GM21423 (cell line): ENCODE results near the gene MAP4K5.

Experiments used
- ATAC-seq: cut with Tn5 transposase; IDR thresholded peaks from one replicate; pipeline ENCODE4 v1.9.1; 2021; ENCODE audit warnings: mild to moderate bottlenecking, moderate library complexity; ENCODE audit not compliant: unreplicated experiment

MAP4K5 gene

DNA sequence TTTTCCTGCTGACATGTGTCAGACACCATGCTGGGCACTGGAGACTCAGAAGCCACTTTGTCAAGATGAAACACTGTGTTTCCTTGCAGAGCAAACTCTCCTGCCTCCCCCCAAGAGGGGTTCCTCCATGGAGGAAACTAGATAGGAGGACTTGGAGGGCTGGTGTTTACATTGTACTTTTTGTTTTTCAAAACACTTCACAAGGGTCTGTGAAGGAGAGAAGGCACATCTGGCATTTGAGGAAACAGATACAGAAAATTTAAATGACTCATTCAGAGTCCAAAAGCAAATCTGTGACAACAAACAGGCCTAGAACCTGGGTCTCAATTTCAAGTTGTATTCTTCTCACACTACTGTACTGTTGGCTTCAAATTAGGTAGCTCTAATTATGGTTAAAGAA, 128.9 kb downstream of the MAP4K5 start:
- no peak for ATAC-seq

DNA sequence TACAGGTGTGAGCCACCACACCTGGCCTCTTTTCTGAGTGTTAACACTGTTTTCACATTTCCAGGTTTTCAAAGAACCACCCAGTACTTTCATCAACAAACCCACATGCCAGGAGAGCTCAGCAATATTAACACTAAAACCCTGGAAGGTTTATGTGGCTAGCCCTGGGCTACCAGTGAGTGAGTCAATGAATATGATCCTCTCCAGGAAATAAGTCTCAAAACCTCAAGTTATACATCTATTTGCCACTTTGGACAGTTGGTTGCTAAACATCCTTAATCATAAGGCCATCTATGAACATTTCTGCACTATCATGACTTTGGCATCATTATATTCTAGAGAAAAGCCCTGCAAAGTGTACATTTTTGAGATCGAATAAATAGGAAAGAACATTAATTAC, 129.4 kb downstream of the MAP4K5 start:
- no peak for ATAC-seq

DNA sequence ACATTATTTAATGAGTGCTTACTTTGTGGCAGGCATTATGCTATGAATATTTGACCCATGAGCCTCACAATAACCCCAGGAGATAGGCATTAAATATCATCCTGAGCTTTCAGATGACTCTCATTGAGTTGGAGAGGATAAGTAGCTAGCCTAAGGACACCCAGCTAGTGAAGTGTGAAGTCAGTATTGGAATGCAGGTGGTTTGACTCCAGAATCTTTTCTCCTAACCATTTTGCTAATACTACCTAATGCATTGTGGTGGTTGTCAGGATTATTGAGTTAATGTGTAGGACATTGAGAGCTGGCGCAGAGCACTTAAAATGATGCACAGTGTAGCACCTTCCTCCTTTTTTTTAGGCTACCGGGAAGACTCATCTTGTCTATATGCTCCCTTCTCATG, 131.9 kb downstream of the MAP4K5 start:
- ATAC-seq = no peak

DNA sequence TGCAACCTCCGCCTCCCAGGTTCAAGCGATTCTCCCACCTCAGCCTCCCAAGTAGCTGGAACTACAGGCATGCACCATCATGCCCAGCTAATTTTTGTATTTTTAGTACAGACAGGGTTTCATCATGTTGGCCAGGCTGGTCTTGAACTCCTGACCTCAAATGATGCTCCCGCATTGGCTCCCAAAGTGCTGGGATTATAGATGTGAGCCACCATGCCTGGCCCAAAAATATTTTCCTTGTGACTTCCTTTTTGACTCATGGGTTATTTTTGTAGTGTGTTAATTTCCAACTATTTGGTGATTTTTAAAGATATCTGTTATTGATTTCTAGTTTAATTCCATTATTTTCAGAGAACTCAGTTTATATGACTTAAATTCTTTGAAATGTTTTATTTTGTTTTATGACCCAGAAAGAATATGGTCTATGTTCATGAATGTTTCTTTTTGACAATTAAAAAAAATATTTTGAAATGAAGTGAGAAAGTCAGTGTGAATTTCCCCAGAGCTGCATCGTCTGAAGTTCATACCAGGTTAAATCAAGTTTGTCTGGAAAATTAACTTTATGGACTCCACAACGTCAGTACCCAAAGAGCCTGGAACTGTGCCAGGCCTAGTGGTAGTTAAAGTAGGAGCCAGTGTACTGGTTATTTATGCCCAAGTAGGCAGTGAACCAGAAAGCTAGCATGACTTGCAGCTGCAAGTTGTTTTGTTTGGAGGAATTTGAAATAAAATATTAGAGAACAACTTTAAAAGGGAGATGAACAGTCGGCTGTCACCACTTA, 132.9 kb downstream of the MAP4K5 start:
- no peak for ATAC-seq

DNA sequence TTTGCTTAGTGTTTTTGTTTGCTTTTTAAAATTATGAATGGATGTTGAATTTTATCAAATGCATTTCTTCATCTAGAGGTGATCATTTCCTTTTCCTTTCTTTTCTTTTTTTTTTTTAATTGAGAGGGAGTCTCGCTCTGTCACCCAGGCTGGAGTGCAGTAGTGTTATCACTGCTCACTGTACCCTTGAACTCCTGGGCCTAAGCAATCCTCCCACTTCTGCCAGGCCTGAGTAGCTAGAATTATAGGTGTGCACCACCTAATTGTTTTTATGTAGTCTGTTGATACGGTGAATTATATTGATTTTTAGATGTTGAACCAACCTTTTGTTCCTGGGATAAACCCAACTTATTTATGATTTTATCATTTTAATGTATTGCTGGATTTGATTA, 134.2 kb downstream of the MAP4K5 start:
- no peak for ATAC-seq

DNA sequence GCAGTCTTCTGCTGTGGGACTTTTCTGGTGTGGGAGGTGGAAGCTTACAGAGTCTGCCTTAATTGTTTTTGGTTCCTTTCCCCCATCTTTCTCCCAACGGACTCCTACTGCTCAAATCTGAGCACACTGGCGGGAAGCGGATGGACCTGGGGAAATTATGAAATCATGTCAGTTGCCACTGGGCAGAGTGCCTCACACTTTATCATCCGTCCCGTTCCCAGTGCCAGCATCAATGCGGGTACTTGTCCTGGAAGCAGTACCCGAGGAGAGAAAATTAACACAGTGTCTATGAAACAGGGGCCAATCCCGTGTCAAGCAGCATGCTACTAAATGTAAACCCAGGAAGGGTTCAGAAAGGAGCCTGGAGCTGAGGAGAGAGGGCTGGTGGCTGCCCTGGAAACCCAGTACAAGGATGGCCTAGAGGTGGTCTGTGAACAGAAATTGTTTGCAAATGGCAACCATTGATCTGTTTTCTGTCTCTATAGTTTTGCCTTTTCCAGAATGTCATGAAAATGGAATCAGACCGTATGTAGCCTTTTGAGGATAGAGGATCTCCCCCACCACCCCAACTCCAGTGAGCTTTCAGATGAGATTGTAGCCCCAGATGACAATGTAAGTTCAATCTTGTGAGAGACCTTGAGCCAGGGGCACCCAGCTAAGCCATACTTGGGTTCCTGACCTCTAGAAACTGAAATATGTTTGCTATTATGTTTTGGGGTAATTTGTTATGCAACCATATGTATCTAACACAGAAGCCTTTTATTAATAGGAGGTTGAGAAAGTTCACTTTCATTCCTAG, 134.8 kb downstream of the MAP4K5 start:
- ATAC-seq = no peak

DNA sequence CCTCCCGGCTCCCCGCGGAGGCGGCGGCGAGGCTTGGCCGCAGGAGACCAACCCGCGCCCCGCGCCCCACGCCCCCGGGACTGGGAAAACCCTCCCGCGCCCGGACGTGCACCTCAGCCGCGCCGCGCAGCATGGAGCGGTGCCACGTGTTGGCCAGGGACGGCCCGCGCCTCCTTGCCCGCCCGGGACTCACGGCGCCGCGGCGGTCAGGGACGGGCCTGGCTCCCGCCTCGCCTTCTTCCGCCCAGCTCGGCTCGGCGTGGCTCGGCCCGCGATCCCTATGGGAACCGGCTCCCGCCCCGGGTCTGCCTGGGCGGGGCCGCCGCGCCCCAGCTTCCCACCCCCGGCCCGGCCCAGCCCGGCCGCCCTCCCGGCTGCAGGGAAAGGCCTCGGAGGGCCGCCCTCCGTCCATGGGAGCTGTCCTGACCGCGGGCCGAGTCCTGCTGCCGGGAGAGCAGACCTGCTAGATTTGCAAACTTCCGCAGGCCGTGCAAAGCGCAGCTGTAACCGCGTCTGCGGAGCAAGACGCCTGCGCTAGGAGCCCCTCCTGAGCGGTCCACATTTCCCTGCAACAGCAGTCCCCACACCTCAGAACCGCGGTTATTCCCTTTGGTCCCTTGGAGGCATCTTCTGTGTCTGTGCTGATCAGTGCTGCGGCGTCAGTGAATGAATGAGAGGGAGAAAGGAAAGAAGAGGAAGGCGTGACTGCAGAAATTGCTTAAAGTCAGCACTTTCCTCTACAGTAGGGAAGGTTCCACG, 135.6 kb downstream of the MAP4K5 start, which contains the start of gene CDKL1:
Gene CDKL1, minus strand, starts transcription at position 251 of the 759 bp plus-strand sequence. CDS start 1,013 bp downstream, outside the sequence.
- peak; percentile 48 for ATAC-seq

DNA sequence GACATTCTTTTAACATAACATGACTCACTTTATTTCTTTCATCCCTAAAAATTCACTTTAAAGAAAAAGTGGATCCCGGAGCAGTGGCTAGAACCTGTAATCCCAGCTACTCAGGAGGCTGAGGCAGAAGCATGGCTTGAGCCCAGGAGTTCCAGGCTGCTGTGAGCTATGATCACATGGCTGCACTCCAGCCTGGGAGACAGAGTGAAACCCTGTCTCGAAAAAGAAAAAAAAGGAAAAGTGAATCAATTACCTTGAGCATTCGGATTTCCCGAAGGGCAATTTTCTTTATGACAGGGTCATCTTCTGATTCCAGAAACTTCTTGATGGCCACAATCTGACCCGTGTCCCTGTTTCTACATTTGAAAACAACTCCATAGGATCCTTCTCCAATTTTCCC, 136.9 kb downstream of the MAP4K5 start:
- no peak for ATAC-seq

DNA sequence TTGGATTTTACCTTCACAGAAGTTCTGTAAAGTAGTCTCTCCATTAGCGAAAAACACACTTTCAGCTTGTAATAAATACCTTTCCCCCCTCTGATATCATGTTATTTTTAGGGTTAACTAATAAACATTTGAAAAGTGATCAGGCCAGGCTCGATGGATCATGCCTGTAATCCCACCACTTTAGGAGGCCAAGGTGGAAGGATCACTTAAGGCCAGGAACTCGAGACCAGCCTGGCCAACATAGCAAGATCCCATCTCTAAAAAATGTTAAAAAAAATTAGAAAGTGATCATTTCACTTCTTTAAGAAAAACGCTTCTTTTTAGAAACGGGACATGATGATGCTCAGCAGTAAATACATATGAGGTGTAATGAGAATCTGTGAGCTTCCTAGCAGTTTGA, 137.7 kb downstream of the MAP4K5 start:
- no peak for ATAC-seq

DNA sequence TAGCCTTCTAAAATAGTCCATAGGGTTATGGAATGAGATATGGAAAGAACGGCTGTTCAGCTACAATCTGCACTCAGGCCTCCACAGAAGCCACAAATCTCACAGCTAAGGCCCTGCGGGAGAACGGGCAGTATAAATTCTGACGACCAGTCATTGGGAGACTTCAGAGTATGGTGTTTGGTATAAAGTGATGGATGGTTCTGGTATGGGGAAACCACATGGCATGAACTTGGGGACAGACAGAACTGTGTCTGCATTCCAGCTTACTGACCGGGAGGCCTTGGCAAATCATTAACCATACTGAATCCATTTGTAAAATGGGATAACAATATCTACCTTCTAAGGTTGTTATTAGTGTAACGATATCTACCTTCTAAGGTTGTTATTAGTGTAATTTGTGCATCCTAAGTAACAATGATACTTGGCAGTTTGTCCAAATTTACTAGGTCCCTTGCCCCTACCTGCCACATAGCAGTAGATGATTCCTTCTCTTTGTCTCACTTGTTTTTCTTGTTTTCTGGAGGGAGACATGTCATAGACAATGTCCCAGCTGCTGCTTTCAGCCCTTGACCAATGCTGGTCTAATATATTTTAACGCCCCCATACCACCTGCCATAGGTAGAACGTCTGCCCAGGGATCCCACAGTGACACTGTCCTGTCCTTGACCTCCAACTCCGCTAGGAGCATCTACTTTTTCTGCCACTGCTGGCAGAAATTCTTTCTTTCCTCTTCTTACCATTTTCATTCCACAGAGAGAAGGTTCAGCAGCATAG, 142.5 kb downstream of the MAP4K5 start:
- no peak for ATAC-seq

DNA sequence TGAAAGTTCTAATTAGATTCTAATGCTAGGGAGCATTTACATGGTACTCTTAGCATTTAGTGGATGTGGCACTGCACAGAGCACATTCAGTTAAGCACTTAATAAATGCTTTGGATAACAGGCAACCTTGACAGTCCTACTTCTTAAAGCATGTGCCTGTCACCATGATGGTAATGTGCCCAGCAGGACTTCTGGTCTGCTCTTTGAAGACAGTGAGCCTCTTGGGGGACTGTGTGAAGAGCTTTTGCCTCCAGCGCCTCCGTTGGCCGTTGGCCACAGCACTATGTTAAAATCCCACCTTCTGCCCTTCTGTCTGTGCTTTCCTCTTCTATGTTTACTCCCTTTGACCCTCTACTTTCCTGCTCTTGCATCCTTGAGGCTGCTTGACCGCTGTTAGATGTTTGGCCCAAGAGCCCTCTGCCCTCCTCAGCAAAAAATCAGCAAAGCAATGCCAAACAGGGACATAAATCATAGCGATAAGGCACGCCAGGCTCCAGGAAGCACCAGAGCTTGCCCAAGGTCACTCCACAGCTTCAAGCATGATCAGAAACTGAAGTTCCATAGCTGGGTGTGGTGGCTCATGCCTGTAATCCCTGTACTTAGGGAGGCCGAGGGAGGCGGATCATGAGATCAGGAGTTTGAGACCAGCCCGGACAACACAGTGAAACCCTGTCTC, 144.0 kb downstream of the MAP4K5 start:
- ATAC-seq = no peak

DNA sequence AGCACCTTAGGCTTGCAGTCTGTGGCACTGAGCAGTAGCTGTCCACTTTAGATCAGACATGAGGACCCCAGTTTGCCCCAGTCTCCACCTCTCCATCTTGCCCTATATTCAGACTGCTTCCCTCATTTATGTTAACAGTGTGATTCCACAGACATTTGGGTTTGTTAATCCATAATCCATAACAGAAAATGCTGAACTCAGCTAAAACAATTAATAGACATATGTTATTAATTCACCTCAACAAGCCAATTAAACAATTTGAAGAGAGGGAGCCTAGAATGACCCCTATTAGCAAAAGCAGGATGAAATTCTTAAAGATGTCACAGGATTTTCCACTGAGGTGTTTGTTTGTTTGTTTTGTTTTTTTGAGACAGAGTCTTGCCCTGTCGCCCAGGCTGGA, 144.8 kb downstream of the MAP4K5 start:
- no peak for ATAC-seq

DNA sequence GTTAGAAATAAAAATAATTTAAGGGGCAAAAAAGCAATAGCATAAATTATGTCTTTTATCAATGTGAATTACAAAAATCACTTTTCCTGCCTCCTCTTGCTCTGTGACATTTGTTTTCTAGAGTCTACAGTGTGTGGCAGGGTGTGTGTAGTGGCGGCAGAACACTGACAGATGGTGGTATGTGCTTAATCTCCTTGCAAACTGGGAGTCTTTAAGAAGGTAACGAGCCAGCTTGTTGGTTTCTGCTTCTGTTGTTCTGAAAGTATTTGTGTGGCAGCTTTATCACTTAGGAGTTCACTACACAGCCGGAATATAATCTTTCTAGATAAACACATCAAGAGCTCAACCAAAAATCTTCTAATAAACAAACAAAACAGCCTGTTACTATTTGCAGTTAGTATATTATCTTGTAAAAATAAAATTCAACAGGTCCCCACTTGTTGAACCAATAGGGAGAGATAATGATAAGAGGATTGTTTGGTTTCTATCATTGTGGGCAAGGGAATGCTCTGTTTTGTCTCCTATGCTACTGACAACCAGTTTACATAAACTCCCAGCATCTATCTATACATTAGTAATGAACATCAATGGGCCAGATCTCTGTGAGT, 148.6 kb downstream of the MAP4K5 start:
- no peak for ATAC-seq

DNA sequence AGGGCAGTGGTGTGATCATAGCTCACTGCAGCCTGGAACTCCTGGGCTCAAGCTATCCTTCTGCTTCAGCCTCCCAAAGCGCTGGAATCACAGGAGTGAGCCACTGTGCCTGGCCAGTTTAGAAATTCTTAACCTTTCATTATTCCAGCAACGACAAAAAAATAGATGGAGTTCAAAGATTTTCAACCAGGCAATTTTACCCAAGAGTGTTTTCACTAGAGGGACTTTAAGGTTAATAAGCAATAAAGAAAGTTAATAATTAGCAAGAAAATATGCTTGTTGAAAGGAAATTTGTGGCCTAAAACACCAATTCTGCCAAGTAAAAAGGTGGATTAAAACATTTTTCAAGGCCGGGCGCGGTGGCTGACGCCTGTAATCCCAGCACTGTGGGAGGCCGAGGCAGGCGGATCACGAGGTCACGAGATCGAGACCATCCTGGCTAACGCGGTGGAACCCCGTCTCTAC, 150.5 kb downstream of the MAP4K5 start:
- ATAC-seq = no peak

DNA sequence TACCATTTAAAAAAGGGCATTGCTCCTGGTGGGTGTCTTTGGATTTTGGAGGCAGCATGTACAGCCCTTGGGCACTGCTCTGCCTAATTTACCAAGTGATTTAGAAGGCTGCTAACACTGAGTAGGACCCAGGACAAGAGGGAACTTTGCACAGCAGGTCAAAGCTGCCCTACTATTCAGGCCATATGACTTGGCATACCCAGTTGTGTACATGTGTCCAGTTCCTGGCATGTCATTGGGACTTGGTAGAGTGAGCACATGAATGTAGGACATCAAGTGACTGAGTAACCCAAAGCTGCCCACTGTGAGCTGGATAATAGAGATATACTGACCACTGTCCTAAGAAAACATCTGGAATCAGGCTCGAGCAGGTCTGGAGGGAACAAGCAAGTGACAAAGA, 151.4 kb downstream of the MAP4K5 start:
- no peak for ATAC-seq

DNA sequence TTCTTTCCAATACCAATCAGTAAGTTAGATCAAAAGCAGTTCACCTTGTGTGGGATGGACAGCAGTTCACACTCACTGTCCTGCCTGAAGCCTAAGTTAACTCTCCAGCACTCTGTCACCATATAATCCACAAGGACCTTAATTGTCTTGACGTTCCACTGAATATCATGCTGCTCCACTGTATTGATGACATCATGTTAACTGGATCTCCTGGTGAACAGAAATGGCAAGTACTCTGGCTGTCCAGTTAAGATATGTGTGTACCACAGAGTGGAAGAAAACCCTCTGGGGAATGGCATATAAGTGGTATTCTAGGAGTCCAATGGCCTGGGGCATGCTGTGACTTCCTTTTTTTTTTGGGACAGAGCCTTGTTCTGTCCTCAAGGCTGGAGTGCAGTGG, 151.9 kb downstream of the MAP4K5 start:
- no peak for ATAC-seq

DNA sequence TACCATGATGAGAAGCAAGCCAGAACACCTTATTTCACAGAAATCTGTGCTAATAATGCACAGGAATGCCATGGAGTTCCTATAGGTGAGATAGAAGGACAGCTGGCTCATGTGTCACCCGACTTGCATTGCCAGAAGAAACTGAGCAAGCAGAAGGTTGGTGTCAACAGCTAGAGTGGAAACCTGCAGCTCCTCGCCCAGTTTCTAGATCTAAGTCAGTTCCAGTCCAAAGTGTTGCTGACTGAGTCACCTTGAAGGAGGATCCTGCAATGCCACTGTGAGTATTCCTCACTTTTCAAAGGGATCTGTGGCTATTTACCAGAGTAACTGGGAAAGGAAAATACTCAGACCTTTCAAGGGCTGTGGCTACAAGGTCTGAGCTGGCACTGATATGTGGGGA, 152.8 kb downstream of the MAP4K5 start:
- ATAC-seq = no peak

DNA sequence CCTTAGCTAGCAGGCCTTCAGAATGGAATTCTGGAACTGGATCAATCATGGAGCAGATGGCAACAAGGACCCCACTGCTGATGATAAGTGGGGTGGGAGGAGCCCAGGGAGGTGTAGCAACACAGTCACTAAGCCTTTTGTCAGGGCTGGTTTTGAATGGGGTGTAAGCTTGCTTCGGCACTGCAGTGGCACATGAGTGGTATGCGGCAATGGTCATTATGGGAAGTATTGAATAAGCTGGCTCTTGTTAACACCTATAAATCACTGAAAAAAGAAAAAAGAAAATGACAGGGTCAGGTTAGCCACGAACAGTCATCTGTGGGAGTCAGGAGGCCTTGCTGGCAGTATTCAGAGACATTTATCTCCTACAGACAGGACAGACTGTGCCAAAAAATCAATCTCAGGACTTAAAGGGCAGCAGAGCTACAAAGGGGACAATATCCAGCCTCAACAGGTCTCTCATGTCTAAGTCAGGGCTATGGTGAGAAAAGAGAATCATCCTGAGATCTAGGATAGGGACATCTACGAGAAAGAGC, 154.8 kb downstream of the MAP4K5 start:
- ATAC-seq = no peak

DNA sequence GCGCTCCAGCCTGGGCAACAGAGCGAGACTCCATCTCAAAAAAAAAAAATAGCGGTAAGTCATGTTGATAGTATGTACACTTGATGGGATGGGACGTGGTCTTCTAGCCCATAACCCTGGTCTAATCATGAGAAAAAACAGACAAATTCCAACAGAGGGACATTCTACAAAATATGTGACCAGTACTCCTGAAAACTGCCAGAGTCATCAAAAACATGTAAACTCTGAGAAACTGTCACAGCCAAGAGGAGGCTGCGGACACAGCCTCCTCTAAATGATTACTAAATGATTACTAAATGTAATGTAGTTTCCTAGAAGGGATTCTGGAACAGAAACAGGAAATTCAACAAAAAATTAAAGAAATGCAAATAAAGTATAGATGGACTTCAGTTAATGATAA, 156.6 kb downstream of the MAP4K5 start:
- ATAC-seq = no peak
